ENCODE data around the gene MAP1LC3B. TPM values are rescaled to one million over a fixed set of nuclear protein-coding genes. Genes with fewer than 3 reads are reported as not detected.
"Not testable (repeated sequence)": the region's sequence is repeated elsewhere in the genome, so short reads cannot be mapped to it uniquely, and the experiment has no call there.

MAP1LC3B gene
- total RNA-seq, 1 experiment from 2014 or later, result 72.3 TPM

DNA sequence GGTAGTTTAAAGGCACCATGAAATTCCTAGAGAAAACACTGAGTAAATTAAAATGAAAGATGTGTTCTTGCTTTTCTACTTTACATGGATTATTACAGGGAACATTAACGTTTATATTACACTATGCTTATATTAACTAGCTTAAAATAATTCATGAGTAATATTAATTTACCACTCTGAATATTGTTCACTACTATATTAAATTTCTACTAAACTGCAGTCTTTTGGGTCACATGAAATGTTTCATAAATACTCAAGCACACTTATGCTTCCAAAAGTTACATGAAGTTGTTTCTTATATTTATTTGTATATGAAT is 3.4 kb upstream of the MAP1LC3B start:
- Mint-ChIP-seq H3K4me3 (ENCODE audit: unreplicated experiment) (peak overlapping the region; percentile 75), H3K36me3 (ENCODE audit: insufficient read depth, unreplicated experiment) (peaks cover 43% of the 10 kb centered on the region), H3K27me3 (ENCODE audit: insufficient read depth, unreplicated experiment) (peaks cover 2% of the 10 kb centered on the region), H3K4me1 (ENCODE audit: low read depth, unreplicated experiment) (peaks cover 31% of the 10 kb centered on the region), H3K9me3 (ENCODE audit: unreplicated experiment) (no peaks in the 10 kb centered on the region), H3K27ac (ENCODE audit: unreplicated experiment) (peak overlapping the region; percentile 87)
- no peak for DNase-seq
- peaks cover 24% of the 10 kb centered on the region for H3K4me1 ChIP-seq
- H3K9me3 ChIP-seq, result no peaks in the 10 kb centered on the region
- no peak overlapping the region for H3K4me3 ChIP-seq (ENCODE audit: low read depth, low read length)
- H3K27me3 ChIP-seq (replicated peaks; ENCODE audit: control insufficient read depth, insufficient read depth, low read length), result no peaks in the 10 kb centered on the region
- CTCF ChIA-PET, result interaction anchor here (0.7 to 1.7 kb wide), 6 partner anchors 9 to 248 kb away, joined by 3 to 9 read pairs (median 6); partner anchors contain the start of gene C16orf95
- BruUV-seq (replicated peaks), result no TSS peak
- H3K36me3 ChIP-seq (ENCODE audit: control insufficient read depth, insufficient read depth, low read length), result no peaks in the 10 kb centered on the region
- intact Hi-C loops (cut with micrococcal nuclease; ENCODE audit: unreplicated experiment), result loop anchor here (10.0 kb wide), 1 partner anchor 834 kb away; the partner anchor contains the start of gene MTHFSD
- TF ChIP-seq, protein P1, sequence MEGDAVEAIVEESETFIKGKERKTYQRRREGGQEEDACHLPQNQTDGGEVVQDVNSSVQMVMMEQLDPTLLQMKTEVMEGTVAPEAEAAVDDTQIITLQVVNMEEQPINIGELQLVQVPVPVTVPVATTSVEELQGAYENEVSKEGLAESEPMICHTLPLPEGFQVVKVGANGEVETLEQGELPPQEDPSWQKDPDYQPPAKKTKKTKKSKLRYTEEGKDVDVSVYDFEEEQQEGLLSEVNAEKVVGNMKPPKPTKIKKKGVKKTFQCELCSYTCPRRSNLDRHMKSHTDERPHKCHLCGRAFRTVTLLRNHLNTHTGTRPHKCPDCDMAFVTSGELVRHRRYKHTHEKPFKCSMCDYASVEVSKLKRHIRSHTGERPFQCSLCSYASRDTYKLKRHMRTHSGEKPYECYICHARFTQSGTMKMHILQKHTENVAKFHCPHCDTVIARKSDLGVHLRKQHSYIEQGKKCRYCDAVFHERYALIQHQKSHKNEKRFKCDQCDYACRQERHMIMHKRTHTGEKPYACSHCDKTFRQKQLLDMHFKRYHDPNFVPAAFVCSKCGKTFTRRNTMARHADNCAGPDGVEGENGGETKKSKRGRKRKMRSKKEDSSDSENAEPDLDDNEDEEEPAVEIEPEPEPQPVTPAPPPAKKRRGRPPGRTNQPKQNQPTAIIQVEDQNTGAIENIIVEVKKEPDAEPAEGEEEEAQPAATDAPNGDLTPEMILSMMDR (IDR thresholded peaks at IDR 0.05; ENCODE audit: insufficient read depth in 1 of 2, low read depth in 1 of 2, low read length in 1 of 2, severe bottlenecking in 1 of 2, unreplicated experiment in 1 of 2), result no peak
- POLR2A ChIA-PET, result interaction anchor here (1.0 to 1.6 kb wide), 3 partner anchors 33 to 482 kb away, joined by 3 to 14 read pairs (median 5); partner anchors contain the start of gene C16orf95

- intact Hi-C loops (cut with micrococcal nuclease; ENCODE audit: unreplicated experiment), result loop anchor here (10.0 kb wide), 1 partner anchor 834 kb away; the partner anchor contains the start of gene MTHFSD
- H3K4me1 ChIP-seq, result peaks cover 29% of the 10 kb centered on the region
- ChIA-PET CTCF (interaction anchor here (1.7 kb wide), 1 partner anchor 247 kb away, joined by 9 read pairs; no protein-coding TSS in a partner anchor), POLR2A (no interaction called here)
- H3K27ac Mint-ChIP-seq (ENCODE audit: unreplicated experiment), result peak overlapping the region; percentile 95
- peaks cover 42% of the 10 kb centered on the region for H3K36me3 Mint-ChIP-seq (ENCODE audit: insufficient read depth, unreplicated experiment)
- BruUV-seq (replicated peaks), result no TSS peak
- H3K4me3 Mint-ChIP-seq (ENCODE audit: unreplicated experiment), result no peak overlapping the region
- TF ChIP-seq, protein P1 (IDR thresholded peaks at IDR 0.05; ENCODE audit: insufficient read depth in 1 of 2, low read depth in 1 of 2, low read length in 1 of 2, severe bottlenecking in 1 of 2, unreplicated experiment in 1 of 2), result no peak
- H3K9me3 Mint-ChIP-seq (ENCODE audit: unreplicated experiment), result no peaks in the 10 kb centered on the region
- H3K27me3 ChIP-seq (replicated peaks; ENCODE audit: control insufficient read depth, insufficient read depth, low read length), result no peaks in the 10 kb centered on the region
- peak in 1 of 2 experiments; percentile 7 for DNase-seq
- no peaks in the 10 kb centered on the region for H3K9me3 ChIP-seq
- H3K36me3 ChIP-seq (ENCODE audit: control insufficient read depth, insufficient read depth, low read length), result no peaks in the 10 kb centered on the region
- peaks cover 36% of the 10 kb centered on the region for H3K4me1 Mint-ChIP-seq (ENCODE audit: low read depth, unreplicated experiment)
- H3K27me3 Mint-ChIP-seq (ENCODE audit: insufficient read depth, unreplicated experiment), result no peaks in the 10 kb centered on the region
- no peak overlapping the region for H3K4me3 ChIP-seq (ENCODE audit: low read depth, low read length)
Observed at GRCh38 chr16:87389245-87389644, 2.9 kb upstream of the MAP1LC3B start.

DNA sequence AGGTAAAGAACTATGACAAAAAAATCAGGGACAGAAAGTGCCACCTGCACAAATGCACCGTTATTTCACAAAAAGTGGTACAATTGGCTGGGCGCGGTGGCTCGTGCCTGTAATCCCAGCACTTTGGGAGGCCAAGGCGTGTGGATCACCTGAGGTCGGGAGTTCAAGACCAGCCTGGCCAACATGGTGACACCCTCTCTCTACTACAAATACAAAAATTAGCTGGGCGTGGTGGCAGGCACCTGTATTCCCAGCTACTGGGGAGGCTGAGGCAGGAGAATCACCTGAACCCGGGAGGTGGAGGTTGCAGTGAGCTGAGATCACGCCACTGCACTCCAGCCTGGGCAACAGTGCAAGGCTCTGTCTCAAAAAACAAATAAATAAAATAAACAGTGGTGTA is 2.2 kb upstream of the MAP1LC3B start:
- H3K9me3 Mint-ChIP-seq (ENCODE audit: unreplicated experiment); H3K4me3 ChIP-seq (ENCODE audit: low read depth, low read length); H3K27me3 ChIP-seq (replicated peaks; ENCODE audit: control insufficient read depth, insufficient read depth, low read length); CTCF ChIA-PET; POLR2A ChIA-PET; H3K27me3 Mint-ChIP-seq (ENCODE audit: insufficient read depth, unreplicated experiment); H3K9me3 ChIP-seq; H3K4me3 Mint-ChIP-seq (ENCODE audit: unreplicated experiment); BruUV-seq (replicated peaks); H3K36me3 ChIP-seq (ENCODE audit: control insufficient read depth, insufficient read depth, low read length): not testable (repeated sequence)
- intact Hi-C loops (cut with micrococcal nuclease; ENCODE audit: unreplicated experiment), result loop anchor here (5.0 to 10.0 kb wide), 4 partner anchors 102 to 835 kb away; partner anchors contain the start of genes MTHFSD and ZCCHC14
- Mint-ChIP-seq H3K4me1 (ENCODE audit: low read depth, unreplicated experiment) (peaks cover 42% of the 10 kb centered on the region), H3K27ac (ENCODE audit: unreplicated experiment) (peak overlapping the region; percentile 95), H3K36me3 (ENCODE audit: insufficient read depth, unreplicated experiment) (peaks cover 43% of the 10 kb centered on the region)
- DNase-seq, result peak in 1 of 2 experiments; percentile 16
- peaks cover 28% of the 10 kb centered on the region for H3K4me1 ChIP-seq
